DMS79 (cell line): ENCODE measurements around the gene GABRB2.
"Not testable (repeated sequence)": the region's sequence is repeated elsewhere in the genome, so short reads cannot be mapped to it uniquely, and the experiment has no call there.

ENCODE experiments used
- DNase-seq: peaks from one replicate; lab custom pipeline; 2025; lab: John Stamatoyannopoulos, UW

The GABRB2 gene

DNA sequence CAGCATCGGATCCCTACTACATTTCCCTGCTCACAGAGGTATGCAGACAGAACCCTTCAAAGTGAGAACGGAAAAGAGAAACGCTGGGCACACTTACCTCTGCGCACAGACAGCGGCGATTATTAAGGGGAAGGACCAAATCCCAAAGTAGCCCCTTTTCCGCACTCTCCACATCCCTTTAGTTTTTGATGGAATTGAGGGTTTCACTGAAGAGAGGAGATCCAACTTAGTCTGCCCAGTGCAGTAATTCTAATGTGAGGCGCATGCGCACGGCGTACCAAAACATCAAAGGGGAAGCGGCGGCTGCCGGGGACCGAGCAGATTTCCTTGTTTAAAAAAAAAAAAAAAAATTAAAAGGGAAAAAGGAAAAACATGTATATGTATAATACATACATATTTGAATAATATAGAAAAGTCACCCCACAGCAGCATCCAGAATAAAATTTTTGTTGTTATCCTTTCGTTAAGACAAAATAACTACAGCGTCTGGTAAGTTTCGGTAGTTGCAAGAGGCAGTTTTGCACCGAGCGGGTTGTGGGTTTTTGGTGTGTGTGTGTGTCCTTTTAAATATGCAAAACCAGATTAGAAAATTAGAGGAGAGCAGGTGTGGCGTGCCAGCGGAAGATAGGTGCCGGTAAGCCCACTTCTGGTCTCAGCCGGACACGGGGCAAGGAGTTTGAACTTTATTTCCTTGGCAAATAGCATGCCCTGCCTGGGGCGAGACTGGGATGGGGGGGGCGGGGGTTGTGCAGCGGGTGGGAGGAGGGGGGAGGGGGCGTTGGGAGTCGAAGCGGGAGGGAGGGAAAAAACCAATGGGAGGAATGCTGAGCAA lies at the start of gene GABRB2:
GABRB2 (minus strand) TSS at position 256 of the 832 bp plus-strand sequence; CDS start at position 174, 82 bp downstream.
- peak; percentile 15 for DNase-seq

DNA sequence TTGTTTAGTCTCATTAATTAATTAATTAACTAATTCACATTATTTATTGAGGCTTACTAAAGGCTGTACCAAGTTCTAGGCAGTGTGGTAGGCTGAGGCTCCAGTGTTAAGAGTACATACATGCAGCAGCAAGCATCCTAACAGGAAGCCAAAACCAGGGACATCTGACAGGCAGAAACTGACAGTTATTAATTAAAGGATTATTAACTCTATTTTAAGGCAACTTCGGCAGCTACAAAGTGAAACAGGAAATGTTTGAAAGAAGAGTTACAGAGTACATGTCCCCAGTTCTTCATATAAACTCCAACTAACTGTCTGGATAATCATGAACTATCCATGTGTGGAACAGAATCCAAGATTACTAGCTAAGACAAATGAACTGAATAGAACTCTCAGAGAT lies 39.3 kb upstream of the GABRB2 start:
- no peak for DNase-seq

DNA sequence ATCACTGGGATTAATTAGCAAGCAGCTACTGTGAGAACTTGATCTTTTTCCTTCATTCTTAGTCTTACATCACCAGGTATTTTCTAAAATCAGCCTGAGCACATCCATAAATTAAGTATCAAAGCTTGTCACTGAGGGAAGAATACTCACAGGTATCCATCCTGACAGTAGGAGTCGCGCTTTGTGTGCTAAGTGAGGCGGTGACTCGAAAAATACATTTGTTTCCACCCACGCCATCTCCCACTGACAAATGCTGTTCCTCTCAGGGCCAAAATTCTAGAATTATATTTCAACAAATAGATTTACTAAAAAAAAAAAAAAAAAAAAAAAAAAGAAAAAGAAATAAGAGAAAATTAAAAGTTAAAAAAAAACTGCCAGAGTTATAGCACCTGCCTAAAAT lies 34.1 kb upstream of the GABRB2 start:
- no peak for DNase-seq

DNA sequence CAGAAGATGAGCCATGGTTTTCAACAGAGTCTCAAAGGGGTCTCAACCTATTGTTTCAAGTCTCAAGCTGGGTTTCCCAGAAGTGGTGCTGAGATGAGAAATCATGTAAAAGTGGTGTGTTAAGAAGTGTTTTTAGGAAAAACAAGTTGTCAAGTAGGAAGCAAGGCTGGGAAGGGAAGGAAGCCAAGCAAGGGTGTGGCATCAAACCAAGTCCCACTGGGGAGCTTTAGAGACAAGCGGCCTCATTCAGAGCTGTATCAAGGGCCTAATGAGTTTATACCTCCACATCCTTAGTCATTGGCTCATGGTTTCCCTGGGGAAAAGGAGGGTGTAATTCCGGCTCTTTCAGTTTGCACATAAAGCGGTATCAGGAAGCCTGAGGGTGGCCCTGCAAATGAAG lies 26.4 kb upstream of the GABRB2 start:
- no peak for DNase-seq

DNA sequence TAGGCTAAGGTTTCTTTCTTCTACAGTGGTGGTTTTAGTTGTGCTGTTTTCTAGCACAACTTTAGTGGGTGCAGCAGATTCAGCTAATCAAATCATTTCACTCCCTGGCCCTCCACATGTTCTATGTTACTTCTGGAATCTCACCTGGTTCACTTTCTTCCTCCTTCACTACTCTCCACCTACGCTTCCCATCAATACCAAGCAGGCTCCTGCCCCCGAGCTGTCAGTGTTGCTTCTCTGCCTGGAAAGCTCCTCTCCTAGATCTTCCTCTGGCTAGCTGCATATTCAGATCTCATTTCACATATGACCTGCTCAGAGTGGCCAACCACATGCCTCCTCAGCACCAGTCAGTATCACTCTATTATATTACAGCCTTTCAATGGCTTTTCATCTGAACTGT lies 19.6 kb upstream of the GABRB2 start:
- DNase-seq: no peak

DNA sequence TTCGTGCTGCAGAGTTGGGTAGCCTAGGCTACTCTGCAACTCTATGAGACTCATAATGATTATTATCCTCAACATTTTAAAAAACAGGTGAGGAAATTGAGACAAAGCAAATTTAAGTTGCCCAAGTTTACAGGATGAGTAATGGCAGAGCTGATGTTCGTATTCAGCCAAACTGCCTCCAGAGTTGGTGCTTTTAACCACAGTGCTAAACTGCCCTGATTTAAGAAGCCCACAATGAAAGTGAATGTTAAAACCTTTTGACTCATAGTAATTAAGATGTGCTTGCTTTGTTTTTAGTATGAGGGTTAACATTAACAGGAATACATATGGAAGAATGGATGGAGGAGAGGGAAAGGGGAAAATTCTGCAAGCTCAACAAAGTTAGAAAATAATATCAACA lies 15.9 kb upstream of the GABRB2 start:
- DNase-seq: no peak

DNA sequence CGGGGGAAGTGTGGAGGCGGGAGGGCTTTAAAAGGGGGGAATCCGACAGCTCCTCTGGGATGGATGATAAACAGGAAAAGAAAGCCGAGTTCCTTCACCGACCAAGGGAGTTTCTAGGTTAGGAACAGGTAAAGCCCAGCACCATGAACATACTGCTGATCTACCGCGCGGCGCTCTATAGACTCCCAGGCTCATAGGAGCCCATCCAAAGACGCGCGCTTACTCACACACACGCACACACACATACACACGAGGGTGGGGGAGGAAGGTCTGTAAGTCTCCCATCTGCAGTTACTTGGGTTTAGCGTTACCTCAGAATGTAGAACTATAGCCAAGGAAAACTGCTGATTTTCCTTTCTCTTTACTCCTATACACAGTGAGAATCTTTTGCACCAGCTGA lies 2.6 kb upstream of the GABRB2 start:
- no peak for DNase-seq

DNA sequence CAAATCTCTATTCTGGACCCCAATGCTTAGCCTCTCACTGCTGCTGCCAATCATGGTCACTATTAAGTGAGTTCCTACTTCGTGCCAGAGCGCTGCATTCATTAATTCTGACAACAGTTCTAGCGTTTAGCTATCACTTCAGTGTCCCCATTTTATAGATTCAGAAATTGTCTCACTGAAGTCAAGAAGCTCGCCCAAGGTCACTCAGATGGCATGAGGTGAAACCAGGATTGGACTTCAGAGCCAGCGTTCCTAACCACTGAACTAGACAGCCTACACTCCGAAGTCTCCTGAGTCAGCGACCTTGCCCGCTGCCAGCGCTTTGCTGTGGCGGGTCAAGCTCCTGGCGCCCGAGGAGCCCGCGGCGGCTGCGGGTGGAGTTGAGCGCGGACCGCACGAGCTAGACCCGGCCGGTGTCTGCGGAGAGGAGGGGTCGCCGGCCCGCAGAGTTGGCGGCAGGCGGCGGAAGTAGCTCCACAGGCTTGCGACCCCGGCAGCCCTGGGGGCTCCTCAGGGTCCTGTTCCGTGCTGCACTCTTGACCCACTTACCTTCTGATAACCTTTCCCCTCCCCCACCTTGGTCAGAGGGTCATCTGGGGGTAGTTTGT lies 2.1 kb upstream of the GABRB2 start:
- no peak for DNase-seq

DNA sequence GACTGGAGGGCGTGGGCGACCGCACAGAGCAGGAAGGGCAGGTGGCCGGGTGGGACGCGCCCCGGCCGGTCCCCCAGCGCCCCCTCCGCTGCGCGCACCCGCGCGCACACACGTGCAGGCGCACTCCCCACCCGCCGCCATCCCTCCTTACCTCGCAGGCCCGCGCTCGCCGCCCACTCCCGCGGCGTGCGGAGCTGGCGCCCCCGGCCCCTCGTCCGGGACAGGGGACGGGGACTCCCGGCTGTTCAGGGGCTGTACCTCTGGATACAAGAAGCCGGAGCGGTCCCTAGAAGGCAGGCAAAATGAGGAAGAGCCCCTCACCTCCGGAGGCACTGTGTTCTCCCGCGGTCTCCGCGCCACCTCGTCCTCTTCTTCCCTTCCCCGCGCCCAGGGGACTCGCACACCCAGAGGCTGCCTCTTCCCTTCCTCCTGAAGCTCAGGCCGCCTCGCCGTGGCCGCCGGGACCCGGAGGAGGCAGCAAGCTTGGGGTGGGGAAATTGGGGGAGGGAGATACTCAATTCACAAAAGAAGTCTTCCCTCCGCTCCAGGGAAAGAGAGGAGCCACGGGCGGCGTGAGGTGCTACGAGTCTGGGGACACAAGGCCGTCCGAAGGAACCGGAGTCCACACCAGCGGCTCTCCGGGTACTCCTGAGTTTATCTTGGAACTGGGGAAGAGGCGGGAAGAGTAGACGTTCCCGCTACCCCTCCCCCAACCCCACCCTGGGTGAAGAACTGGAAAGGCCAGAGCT lies 1.4 kb upstream of the GABRB2 start:
- DNase-seq: no peak

DNA sequence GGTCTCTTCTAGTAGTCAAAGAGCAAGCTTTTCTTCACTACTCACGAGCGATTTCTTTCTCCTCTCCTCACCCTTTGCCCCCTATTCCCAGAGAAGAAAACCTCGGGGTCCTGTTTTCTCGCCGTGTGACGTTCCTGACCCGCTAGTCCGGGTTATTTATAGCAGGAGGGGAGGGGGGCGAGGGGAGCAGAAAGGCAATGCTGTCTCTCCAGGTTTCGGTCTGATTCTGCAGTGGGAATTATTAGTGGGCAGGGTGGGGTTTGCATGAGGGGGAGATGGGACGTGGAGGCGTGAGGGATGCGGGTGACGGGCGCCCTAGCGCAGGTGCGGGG lies 847 bp upstream of the GABRB2 start:
- no peak for DNase-seq

DNA sequence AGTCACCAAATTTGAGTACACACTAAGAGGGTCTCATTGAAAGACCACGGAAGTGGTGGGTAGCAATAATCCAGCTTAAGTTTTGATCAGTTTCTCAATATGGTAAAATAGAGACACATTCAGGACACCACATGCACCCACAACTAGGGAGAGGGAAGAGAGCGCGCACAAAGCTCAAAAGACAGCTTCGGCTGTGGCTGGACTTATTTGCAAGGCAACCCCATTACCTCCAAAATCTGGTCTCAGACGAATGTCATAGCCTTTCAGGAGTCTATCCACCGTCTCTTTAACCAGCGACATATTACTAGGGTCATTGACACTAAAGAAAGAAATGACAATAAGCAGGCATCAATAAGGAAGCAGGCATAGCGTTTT lies 443 bp downstream of the GABRB2 start:
- DNase-seq: no peak

DNA sequence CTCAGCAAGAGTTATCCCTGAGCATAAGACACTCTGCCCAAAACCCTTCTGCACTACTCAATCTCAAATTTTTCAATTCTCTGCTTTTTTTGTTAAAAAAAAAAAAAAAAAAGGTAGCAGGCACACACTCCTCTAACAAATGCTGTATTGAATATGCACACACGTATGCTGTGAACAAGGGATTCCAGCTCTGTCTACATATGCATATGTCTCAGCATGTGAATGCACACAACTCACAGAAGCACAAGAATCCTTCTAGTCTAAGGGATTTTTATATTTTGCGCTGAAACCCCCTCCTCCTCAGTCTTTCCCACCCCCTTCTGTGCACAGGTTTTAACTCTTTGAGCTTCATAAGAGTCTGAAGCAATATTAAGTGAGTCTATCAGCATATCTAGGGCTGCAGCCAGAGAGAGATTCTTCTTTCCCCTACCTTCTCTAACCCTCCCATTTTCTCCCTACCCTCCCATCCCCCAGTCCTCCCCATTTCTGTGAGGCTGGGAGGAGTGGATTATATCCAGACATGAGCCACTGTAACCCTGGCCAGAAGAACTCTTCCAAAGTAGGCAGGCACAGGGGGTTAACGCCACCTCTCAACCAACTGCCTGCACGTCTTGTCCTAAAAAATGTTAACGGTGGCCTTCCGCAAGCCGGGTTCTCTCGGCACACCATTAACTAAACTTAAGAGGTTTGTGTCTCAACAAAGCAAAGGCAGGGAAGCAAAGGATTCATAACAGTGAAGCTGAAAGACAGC lies 1.0 kb downstream of the GABRB2 start:
- DNase-seq: no peak

DNA sequence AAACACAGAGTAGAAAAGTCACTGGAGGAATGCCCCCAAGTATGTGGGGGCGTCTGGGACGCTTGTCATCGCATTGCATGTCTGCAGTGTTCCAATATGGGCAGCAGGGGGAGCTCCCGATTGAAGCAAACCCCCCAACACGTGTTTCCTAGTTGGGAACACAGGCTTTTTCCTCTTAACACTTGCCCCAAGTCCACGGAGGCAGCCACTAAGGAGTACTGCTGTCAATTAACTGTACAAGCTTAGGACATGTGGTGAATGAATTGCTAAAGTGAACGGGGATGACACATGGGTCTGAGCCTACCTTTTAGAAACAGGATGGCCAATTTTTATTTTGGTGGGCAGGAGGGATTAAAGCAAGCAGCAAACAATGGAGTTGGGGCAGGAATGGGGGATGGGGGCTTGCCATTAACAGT lies 2.2 kb downstream of the GABRB2 start:
- no peak for DNase-seq

DNA sequence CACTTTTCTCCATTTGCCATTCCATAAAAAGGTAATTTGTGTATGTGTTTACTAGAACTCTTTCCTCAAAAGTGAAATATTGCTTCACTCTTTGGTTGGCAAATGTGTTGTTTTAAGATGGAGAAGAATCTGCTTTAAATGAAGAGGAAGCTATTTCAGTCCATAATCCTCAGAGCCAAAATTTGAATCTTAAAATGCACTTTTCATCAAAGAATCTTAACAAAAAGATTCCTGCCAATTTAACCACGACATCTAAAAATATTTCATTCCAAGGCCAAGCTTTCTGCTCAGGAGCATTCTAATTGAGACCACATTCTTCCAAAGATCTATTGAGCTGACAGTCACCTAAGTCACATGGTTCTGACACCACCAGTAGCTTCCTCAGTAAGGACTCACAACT lies 7.5 kb downstream of the GABRB2 start:
- no peak for DNase-seq

DNA sequence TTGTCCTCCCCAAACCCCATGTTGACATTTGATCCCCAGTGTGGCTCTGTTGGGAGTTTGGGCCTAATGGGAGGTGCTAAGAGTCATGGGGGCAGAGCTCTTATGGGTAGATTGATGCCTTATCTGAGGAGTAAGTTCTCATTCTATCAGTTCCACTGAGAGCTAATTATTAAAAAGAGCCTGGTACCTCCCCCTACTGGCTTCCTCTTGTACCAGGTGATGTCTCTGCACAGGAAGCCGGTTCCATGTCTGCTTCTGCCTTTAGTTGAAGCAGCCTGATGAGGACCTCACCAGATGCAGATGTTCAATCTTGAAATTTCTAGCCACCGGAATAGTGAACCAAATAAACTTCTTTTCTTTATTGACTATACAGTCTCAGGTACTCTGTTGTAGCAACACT lies 10.8 kb downstream of the GABRB2 start:
- DNase-seq: no peak

DNA sequence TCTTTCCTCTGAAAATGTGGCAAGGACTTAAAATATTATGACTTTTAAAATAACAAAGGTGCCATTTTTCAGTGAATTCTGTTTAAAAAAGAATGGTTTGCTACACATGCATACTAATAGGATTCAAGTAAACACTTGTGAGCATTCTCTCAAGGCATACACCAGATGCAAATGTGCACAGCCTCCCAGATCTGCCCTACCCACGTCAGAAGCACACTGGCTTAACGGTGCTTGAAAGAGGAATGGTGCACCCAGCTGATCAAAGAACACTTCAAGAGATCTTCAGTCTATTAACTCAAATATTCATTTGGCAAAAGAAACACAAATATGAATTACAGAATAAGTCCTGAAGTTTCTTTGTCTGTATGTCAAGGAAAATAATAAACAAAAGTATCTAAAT lies 15.8 kb downstream of the GABRB2 start:
- DNase-seq: peak; percentile 49

DNA sequence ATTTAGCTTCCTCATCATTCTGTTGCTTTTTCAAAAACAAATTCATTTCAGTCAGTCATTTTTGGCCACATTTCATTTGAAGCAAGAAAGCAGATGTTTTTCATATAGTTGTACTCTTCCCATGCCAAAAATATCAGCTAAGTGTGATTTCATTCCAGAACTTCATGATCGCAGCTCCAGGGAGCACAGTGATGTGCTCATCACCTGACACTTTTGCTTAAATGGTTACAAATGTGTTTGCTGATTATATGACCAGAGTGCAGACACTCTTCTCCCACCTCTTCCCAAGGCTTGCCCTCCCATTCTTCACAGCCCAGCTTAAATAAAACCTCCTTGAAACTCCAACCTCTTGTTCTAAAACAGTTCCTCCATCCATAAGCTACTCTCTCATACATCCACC lies 32.6 kb downstream of the GABRB2 start:
- no peak for DNase-seq

DNA sequence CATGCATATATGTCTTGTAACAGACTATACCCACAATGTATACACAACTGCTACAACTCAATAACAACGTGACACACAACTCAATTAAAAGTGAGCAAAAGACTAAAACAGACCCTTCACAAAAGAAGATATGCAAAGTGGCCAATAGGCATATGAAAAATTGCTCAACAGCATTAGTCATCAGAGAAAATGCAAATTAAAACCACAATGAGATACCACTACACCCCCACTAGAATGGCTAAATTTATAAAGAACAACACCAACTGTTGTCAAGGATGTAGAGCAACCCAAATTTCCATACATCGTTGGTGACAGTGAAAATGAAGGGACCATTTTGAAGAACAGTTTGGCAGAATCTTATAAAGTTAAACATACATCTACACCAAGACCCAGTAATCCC lies 38.9 kb downstream of the GABRB2 start:
- no peak for DNase-seq

DNA sequence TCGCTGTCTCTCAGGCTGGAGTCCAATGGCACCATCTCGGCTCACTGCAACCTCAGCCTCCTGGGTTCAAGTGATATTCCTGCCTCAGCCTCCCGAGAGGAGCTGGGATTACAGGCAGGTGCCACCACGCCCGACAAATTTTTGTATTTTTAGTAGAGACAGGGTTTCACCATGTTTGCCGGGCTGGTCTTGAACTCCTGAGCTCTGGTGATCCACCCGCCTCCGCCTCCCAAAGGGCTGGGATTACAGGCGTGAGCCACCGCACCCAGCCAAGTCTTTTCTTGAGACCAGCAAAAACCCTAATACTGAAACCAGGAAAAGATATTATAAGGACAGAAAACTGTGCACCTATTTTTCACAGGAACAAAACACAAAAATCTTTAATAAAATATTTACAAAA lies 41.4 kb downstream of the GABRB2 start:
- DNase-seq: not testable (repeated sequence)

DNA sequence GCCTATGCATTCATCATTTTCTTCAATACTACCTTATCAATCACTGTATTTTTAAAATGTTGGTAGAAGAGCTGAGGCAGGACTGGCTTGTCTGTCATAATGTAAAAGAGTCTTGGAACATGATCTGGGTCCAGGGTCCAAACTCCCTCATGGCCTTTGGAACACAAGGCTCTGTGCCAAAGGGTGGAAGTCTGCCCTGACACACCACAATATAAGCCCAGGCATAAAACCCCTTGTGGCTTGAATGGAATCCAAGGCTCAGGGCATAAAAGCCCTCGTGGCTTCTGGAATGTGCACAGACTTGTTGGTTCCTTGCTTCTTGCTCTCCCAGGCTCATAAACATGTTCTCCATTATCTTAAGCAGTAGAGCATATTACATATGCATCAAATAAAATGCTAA lies 48.0 kb downstream of the GABRB2 start:
- DNase-seq: no peak

DNA sequence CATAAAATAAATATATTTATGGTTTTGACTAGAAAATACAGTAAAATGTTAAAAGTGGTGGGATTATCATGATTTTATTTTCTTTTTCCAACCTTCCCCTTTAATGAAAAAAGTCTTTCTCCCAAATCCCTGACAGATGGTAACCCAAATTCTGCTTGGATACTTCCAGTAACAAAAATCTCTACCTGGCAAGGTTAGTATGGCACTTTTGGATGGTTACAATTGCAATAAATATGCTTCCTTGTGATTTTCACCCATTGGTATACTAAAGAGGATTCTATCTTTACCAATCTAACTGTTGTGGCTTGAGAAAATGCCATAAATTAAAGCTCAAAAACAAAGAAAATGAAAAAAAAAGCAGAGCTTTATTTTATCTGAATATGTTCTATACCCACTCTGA lies 62.8 kb downstream of the GABRB2 start:
- DNase-seq: no peak

DNA sequence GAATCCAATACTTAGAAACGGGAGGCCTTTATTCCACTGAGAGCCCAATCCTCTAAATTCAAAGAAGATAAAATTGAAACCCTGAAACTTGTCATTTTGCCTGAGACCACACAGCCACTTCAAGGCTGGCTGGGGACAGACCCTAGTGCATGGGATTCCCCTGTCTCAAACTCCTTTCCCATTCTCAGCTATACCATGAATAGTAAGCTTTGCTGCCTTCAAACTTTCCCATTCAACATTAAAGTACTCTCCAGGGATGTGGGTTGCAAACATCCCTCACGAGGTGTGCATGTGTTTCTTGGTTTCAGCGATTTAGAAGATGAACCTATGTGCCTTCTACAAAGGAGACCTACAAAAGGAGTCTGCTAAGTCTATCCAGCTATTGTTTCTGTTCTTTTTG lies 64.6 kb downstream of the GABRB2 start:
- no peak for DNase-seq
